Trophoblast cell (in vitro differentiated cells and primary cell): ENCODE measurements around the gene ANGPTL1.

ENCODE experiments used
- DNase-seq, 2 donors: peaks; one replicate each; pipeline ENCODE4 v3.0.0-alpha.2; 2016
- H2AFZ ChIP-seq: 2 replicates; pipeline ENCODE4 v1.6.1; 2013; ENCODE audit warnings: low read length, moderate library complexity, mild to moderate bottlenecking; ENCODE audit not compliant: insufficient read depth, poor library complexity
- H2AK5ac ChIP-seq: 2 replicates; pipeline ENCODE4 v1.6.1; 2013; ENCODE audit warnings: mild to moderate bottlenecking, low read length
- H2BK120ac ChIP-seq: 2 replicates; pipeline ENCODE4 v1.6.1; 2013; ENCODE audit warnings: low read length, mild to moderate bottlenecking, moderate library complexity; ENCODE audit not compliant: insufficient read depth, poor library complexity
- H2BK12ac ChIP-seq: 2 replicates; pipeline ENCODE4 v1.6.1; 2013; ENCODE audit warnings: mild to moderate bottlenecking, low read length, moderate library complexity
- H2BK5ac ChIP-seq: 2 replicates; pipeline ENCODE4 v1.6.1; 2013; ENCODE audit warnings: low read length, low read depth, moderate library complexity, mild to moderate bottlenecking; ENCODE audit not compliant: poor library complexity
- H3K14ac ChIP-seq: 2 replicates; pipeline ENCODE4 v1.6.1; 2013; ENCODE audit warnings: mild to moderate bottlenecking, low read length
- H3K18ac ChIP-seq: 2 replicates; pipeline ENCODE4 v1.6.1; 2013; ENCODE audit warnings: mild to moderate bottlenecking, low read length
- H3K23ac ChIP-seq: 2 replicates; pipeline ENCODE4 v1.6.1; 2013; ENCODE audit warnings: low read length
- H3K27ac ChIP-seq: 2 replicates; pipeline ENCODE4 v1.5.1; 2013; ENCODE audit warnings: low read depth, mild to moderate bottlenecking, inconsistent platforms, low read length, moderate library complexity
- H3K27me3 ChIP-seq: 2 replicates; pipeline ENCODE4 v1.6.1; 2013; ENCODE audit warnings: inconsistent platforms, mild to moderate bottlenecking, low read length, moderate library complexity; ENCODE audit not compliant: insufficient read depth
- H3K36me3 ChIP-seq, 2 experiments: 1 replicate in 1 of 2; 2 replicates in 1 of 2; pipeline ENCODE4 v1.6.1; 2013; ENCODE audit warnings: low read length in 2 of 2, mild to moderate bottlenecking in 2 of 2, moderate library complexity in 1 of 2; ENCODE audit not compliant: insufficient read depth in 2 of 2, control insufficient read depth in 1 of 2
- H3K4ac ChIP-seq: 2 replicates; pipeline ENCODE4 v1.6.1; 2013; ENCODE audit warnings: low read depth, mild to moderate bottlenecking, low read length, moderate library complexity
- H3K4me1 ChIP-seq, 2 experiments: 1 replicate in 1 of 2; 2 replicates in 1 of 2; pipeline ENCODE4 v1.6.1; 2013; ENCODE audit warnings: low read length in 2 of 2, mild to moderate bottlenecking in 2 of 2, moderate library complexity in 1 of 2; ENCODE audit not compliant: insufficient read depth in 2 of 2, control insufficient read depth in 1 of 2
- H3K4me2 ChIP-seq: 2 replicates; pipeline ENCODE4 v1.6.1; 2013; ENCODE audit warnings: inconsistent platforms, mild to moderate bottlenecking, low read length, moderate library complexity
- H3K4me3 ChIP-seq: 2 replicates; pipeline ENCODE4 v1.5.1; 2013; ENCODE audit warnings: mild to moderate bottlenecking, low read depth, low read length, inconsistent platforms
- H3K79me1 ChIP-seq: one replicate; pipeline ENCODE4 v1.6.1; 2013; ENCODE audit warnings: low read length
- H3K79me2 ChIP-seq: 2 replicates; pipeline ENCODE4 v1.6.1; 2013; ENCODE audit warnings: low read length, mild to moderate bottlenecking; ENCODE audit not compliant: control insufficient read depth, insufficient read depth, poor library complexity
- H3K9ac ChIP-seq: 2 replicates; pipeline ENCODE4 v1.6.1; 2013; ENCODE audit warnings: mild to moderate bottlenecking, low read length
- H3K9me3 ChIP-seq: 2 replicates; pipeline ENCODE4 v1.6.1; 2013; ENCODE audit warnings: low read depth, mild to moderate bottlenecking, control low read depth, inconsistent platforms, low read length; ENCODE audit not compliant: insufficient read depth
- H4K12ac ChIP-seq: 2 replicates; pipeline ENCODE4 v1.6.1; 2013; ENCODE audit warnings: low read depth, mild to moderate bottlenecking, low read length, moderate library complexity
- H4K8ac ChIP-seq: 2 replicates; pipeline ENCODE4 v1.6.1; 2013; ENCODE audit warnings: low read depth, mild to moderate bottlenecking, low read length, moderate library complexity
- H4K91ac ChIP-seq: one replicate; pipeline ENCODE4 v1.6.1; 2013; ENCODE audit warnings: low read depth, mild to moderate bottlenecking, low read length, moderate library complexity
- WGBS: extraction: QIAGEN DNeasy Blood & Tissue Kit; methylation state at CpG from one replicate; pipeline ENCODE4 v1.1.7; 2013; ENCODE audit warnings: missing lambda C conversion rate; ENCODE audit not compliant: insufficient read length, insufficient coverage; ENCODE audit errors: extremely low coverage; 5-methylcytosine and 5-hydroxymethylcytosine counted together

The ANGPTL1 gene

DNA sequence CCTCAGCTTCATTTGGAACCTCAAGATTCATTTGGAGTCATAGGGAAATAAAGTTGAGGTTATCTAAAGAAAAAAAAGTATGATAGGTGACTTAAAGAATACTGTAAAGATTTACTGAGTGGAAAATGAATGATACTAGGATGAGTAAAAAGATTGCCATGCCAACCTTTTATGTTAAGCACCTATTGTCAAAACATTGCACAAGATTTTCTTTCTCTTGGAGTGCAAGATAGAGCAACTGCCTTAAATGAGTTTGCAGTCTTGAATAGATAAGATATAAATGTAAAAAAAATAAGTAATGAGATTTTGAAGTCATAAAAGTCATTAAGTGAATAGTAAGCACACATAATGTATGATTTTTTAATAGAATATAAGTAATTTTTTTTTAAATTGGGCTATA lies 5.1 kb upstream of the ANGPTL1 start:
- no peak overlapping the region for H3K4ac ChIP-seq
- no peak overlapping the region for H3K4me2 ChIP-seq
- no peak overlapping the region for H2BK5ac ChIP-seq
- no peaks in the 10 kb centered on the region for H3K79me1 ChIP-seq
- no peak overlapping the region for H2BK12ac ChIP-seq
- no peak overlapping the region for H3K4me3 ChIP-seq
- H2AFZ ChIP-seq = no peak overlapping the region
- H4K91ac ChIP-seq = no peak overlapping the region
- H3K79me2 ChIP-seq = no peaks in the 10 kb centered on the region
- H3K4me1 ChIP-seq = peaks cover 0 to under 1% of the 10 kb centered on the region in 2 experiments
- no peaks in the 10 kb centered on the region for H3K36me3 ChIP-seq
- H2AK5ac ChIP-seq = no peak overlapping the region
- H2BK120ac ChIP-seq = no peak overlapping the region
- H3K27me3 ChIP-seq = no peaks in the 10 kb centered on the region
- no peak overlapping the region for H3K18ac ChIP-seq
- no peak overlapping the region for H3K23ac ChIP-seq
- H3K9me3 ChIP-seq = no peaks in the 10 kb centered on the region
- DNase-seq = no peak
- no peak overlapping the region for H3K27ac ChIP-seq
- H4K8ac ChIP-seq = no peak overlapping the region
- H3K9ac ChIP-seq = no peak overlapping the region
- no peak overlapping the region for H3K14ac ChIP-seq
- H4K12ac ChIP-seq = no peak overlapping the region

DNA sequence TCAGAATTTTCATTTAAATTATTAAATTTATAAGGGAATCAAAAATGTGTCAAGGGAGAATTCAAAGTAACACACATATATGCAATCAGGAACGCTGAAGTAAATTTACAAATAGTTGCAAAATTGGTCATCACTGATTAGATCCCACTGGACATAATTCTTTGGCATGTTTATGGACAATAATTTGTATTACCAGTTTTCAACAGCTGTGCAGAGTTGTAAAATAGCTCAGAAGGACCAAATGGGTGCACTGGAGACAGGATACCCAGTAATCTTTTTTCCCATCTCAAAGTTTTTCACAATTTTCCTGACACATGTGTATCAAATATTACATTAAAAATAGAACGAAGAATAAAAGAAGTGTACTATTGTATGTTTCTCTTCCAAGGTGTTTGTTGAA lies 4.1 kb upstream of the ANGPTL1 start:
- no peak overlapping the region for H2AFZ ChIP-seq
- H3K4me2 ChIP-seq = no peak overlapping the region

DNA sequence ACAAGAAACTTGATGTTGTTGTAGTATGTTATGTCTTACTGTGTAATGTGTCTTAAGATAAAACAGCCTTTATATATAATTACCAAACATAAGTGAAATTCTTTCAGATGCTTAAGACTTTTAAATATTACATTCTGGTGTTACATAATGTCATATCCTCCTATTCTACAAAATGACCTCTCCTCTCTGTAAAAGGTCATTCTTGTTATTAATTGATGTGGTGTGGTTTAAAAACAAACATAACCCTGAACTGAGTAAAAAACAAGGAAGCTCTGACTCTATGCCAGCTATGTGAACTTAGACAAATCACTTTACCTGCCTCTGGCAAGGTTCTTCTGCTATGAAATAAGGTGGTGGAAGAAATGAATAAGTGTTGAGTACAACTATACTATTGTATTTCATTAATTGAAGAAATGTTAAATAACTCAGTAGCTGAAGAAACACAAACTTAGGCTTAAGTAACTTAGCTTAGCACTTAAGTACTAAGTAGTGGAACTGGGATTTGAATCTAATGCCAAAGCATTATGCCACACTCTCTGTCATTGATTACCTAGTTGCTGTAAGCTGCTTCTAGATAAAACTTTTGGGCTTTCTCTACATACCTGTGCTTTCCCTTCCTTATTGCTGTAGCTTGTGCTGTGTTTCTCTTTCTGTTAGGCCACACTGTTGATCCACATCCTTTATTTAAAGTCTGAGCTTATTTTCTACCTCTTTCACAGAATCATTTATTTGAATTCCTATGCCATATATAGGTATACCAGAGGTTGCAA lies 859 bp upstream of the ANGPTL1 start:
- Histone ChIP-seq H4K12ac (no peak overlapping the region), H3K4me3 (no peak overlapping the region), H3K4me2 (no peak overlapping the region), H3K79me2 (no peaks in the 10 kb centered on the region), H2BK12ac (no peak overlapping the region), H3K4me1 (peaks cover 0 to 2% of the 10 kb centered on the region in 2 experiments), H3K18ac (no peak overlapping the region), H2BK120ac (no peak overlapping the region), H3K27ac (no peak overlapping the region), H3K4ac (no peak overlapping the region), H2BK5ac (no peak overlapping the region), H3K9ac (no peak overlapping the region), H3K23ac (no peak overlapping the region), H2AFZ (no peak overlapping the region), H3K9me3 (no peaks in the 10 kb centered on the region), H2AK5ac (no peak overlapping the region), H4K91ac (no peak overlapping the region), H3K14ac (no peak overlapping the region), H3K79me1 (no peaks in the 10 kb centered on the region), H3K36me3 (no peaks in the 10 kb centered on the region), H3K27me3 (no peaks in the 10 kb centered on the region), H4K8ac (no peak overlapping the region)
- no peak for DNase-seq

More for the DNA sequence above, 4.1 kb upstream of the ANGPTL1 start:
- Histone ChIP-seq H4K12ac (no peak overlapping the region), H3K14ac (no peak overlapping the region), H3K27ac (no peak overlapping the region), H2AK5ac (no peak overlapping the region), H4K8ac (no peak overlapping the region), H3K9me3 (no peaks in the 10 kb centered on the region), H2BK120ac (no peak overlapping the region), H3K79me1 (no peaks in the 10 kb centered on the region), H3K9ac (no peak overlapping the region), H3K18ac (no peak overlapping the region), H2BK5ac (no peak overlapping the region), H3K36me3 (no peaks in the 10 kb centered on the region), H3K23ac (no peak overlapping the region), H3K79me2 (no peaks in the 10 kb centered on the region), H3K27me3 (no peaks in the 10 kb centered on the region), H3K4me3 (no peak overlapping the region), H3K4me1 (peaks cover 0 to 2% of the 10 kb centered on the region in 2 experiments), H4K91ac (no peak overlapping the region), H3K4ac (no peak overlapping the region), H2BK12ac (no peak overlapping the region)
- no peak for DNase-seq
- whole genome bisulfite sequencing = no CpG with 5 or more reads among the region's 2 CpGs

DNA sequence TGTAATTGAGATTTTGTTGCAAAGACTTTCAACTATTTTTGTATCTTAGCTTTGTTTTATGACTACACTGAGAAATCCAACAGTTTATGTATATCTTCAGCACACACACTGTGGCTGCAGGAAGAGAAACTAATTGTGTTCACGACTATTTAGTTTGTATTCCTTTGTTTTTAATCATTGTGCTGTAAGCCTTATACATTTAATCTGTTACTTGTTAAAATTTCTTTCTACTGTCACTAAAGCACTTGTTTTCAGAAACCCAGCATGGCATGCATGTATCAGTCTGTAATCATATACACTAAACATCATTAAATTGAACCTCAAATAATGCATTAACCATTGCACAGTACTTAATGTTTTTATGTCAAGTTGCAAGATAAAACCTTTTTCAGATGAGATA lies 656 bp downstream of the ANGPTL1 start:
- Histone ChIP-seq H4K12ac (no peak overlapping the region), H3K79me2 (no peaks in the 10 kb centered on the region), H2BK5ac (no peak overlapping the region), H3K4ac (no peak overlapping the region), H3K27me3 (no peaks in the 10 kb centered on the region), H3K9me3 (no peaks in the 10 kb centered on the region), H3K79me1 (no peaks in the 10 kb centered on the region), H2BK120ac (no peak overlapping the region), H3K23ac (no peak overlapping the region), H3K4me1 (peaks cover 0 to 2% of the 10 kb centered on the region in 2 experiments), H2BK12ac (no peak overlapping the region), H3K4me3 (no peak overlapping the region), H3K36me3 (no peaks in the 10 kb centered on the region), H3K27ac (no peak overlapping the region), H4K91ac (no peak overlapping the region), H2AK5ac (no peak overlapping the region), H3K9ac (no peak overlapping the region), H2AFZ (no peak overlapping the region), H4K8ac (no peak overlapping the region), H3K14ac (no peak overlapping the region), H3K4me2 (no peak overlapping the region), H3K18ac (no peak overlapping the region)
- no peak for DNase-seq
- no CpG with 5 or more reads among the region's 1 CpG for WGBS
